AG09319 (cell line): ENCODE results near the gene PSME2.

Source experiments
- DNase-seq: peaks from one replicate; pipeline ENCODE4 v3.0.0-alpha.2; 2010; ENCODE audit warnings: low read depth; ENCODE audit errors: extremely low read depth
- TF ChIP-seq, protein P1 (sequence below): IDR thresholded peaks from 2 replicates; pipeline ENCODE4 v1.5.1; 2011; ENCODE audit warnings: low read depth, mild to moderate bottlenecking, inconsistent platforms, low read length, moderate library complexity

PSME2 gene

DNA sequence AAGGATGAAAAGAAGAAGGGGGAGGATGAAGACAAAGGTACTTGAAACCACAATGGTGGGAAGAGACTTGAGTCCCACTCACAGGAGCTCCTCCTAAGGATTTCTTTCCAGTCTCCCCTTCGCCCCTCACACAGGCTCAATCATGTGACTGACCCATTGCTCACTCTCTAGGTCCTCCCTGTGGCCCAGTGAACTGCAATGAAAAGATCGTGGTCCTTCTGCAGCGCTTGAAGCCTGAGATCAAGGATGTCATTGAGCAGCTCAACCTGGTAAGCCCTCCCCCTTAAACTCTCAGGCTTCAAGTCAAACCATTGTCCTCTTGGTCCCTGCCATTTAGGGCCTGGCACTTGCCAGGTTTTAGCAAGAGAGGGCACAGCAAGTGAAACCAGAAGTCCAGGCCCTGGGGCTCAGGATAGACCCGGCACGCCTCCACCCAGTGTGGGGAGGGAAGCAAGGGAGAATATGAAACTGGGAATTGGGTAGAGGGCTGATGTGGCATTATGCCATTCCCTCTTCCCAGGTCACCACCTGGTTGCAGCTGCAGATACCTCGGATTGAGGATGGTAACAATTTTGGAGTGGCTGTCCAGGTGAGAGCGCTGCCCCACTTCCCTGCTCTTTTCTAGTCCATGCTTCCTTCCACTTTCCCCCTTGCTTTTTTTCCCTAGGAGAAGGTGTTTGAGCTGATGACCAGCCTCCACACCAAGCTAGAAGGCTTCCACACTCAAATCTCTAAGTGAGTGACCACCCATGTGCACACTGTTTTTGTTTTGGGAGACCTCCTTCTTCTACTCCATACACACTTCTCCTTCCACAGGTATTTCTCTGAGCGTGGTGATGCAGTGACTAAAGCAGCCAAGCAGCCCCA, 8.6 kb downstream of the PSME2 start:
- TF ChIP-seq, protein P1, sequence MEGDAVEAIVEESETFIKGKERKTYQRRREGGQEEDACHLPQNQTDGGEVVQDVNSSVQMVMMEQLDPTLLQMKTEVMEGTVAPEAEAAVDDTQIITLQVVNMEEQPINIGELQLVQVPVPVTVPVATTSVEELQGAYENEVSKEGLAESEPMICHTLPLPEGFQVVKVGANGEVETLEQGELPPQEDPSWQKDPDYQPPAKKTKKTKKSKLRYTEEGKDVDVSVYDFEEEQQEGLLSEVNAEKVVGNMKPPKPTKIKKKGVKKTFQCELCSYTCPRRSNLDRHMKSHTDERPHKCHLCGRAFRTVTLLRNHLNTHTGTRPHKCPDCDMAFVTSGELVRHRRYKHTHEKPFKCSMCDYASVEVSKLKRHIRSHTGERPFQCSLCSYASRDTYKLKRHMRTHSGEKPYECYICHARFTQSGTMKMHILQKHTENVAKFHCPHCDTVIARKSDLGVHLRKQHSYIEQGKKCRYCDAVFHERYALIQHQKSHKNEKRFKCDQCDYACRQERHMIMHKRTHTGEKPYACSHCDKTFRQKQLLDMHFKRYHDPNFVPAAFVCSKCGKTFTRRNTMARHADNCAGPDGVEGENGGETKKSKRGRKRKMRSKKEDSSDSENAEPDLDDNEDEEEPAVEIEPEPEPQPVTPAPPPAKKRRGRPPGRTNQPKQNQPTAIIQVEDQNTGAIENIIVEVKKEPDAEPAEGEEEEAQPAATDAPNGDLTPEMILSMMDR, result no peak
- no peak for DNase-seq

DNA sequence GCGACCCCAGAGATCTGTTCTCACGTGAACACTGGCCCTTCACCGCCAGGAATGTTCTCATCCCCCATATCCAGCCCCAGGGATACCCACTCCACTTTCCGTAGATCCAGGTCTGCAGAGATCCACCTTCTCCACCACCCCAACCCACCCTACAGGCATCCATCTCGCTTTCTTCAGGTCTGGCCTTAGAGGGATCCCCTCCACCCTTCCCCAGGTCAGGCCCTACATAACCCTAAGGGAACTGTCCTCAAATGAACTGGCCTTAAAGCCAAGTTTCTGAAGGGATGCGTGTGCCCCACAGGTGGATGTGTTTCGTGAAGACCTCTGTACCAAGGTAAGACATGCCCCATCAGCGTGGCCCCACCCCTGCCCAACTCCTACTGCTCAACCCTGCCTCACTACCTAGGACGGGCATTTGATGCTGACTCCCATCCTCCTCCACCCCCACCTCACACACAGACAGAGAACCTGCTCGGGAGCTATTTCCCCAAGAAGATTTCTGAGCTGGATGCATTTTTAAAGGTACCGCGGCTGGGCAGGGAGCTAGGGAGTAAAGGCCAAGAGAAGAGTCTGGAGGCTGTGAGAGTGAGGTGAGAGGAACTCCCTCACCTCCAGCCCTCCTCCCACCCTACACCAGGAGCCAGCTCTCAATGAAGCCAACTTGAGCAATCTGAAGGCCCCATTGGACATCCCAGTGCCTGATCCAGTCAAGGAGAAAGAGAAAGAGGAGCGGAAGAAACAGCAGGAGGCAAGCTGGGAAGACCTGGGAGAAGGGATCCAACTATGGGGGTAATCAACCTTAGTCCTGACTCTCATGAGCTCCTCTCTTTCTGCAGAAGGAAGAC, 9.5 kb downstream of the PSME2 start:
- TF ChIP-seq, protein P1, result no peak
- no peak for DNase-seq

DNA sequence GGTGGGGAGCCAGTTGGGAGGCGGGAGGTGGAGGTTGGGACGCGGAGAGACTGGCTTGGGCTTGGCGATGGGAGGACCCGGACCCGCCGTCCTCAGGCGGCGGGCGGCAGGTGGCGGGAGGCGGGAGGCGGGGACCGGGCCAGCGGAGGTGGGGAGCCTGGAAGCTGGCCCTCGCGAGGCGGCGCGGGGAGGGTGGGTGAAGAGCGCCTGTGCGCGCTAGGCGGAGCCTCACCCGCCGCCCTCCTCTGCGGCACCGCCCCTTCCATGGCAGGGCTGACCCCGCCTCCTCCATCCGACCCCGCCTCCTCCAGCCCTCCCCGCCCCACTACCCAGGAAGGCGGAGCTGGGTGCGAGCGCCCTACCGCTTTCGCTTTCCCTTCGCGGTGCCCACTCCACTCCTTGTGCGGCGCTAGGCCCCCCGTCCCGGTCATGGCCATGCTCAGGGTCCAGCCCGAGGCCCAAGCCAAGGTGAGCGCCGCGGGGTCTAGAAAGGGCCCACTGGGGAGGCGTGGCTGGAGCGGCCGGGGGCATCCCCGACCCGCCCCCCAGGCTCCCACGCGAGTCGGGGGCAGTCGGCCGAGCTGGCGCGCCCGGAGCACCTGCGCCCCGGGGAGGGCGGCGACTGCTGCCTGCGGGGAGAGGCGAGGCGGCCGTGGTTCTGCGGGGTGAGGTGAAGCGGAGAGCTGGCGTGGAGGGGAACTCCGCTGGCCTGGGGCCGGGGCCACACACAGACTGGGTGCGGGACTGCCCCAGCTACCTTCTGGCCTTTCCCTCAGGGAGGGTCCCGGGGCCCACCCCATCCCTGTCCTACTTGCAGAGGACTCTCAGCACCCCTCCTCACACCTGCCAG, 10.4 kb downstream of the PSME2 start, which contains the start of gene PSME1:
PSME1 (plus strand) TSS at position 361 of the 850 bp plus-strand sequence; CDS start at position 430, 69 bp downstream.
- DNase-seq, result peak; percentile 63
- TF ChIP-seq, protein P1, result no peak

DNA sequence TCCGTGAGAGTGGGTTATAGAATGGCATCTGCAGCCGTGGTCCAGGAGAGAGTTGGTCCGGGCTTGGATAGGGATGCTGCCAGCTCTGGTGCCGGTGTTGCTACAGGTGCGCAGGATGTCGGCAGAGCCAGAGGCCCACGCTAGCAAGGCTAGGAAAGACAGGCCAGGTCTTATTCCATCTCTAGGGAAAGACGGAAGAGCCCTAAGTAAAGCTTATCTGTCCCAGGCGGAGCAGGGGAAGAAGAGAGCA, 10.9 kb downstream of the PSME2 start:
- DNase-seq, result no peak
- TF ChIP-seq, protein P1, result no peak

DNA sequence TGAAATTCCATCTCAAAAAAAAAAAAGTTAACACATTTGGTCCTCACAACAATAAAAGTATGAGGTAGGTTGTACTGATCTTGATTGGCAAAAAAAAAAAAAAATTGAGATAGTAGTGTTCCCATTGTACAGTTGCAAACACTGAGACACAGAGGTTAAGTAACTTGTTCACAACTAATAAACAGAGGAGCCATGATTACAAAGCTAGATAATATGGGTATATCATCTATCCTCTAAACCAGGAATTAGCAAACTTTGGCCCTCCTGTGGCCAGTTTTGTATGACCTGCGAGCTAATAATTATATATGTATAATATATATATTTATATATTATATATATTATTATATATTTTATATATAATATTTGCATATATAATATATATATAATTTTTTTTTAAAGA, 12.7 kb downstream of the PSME2 start:
- DNase-seq, result no peak
- TF ChIP-seq, protein P1, result no peak

DNA sequence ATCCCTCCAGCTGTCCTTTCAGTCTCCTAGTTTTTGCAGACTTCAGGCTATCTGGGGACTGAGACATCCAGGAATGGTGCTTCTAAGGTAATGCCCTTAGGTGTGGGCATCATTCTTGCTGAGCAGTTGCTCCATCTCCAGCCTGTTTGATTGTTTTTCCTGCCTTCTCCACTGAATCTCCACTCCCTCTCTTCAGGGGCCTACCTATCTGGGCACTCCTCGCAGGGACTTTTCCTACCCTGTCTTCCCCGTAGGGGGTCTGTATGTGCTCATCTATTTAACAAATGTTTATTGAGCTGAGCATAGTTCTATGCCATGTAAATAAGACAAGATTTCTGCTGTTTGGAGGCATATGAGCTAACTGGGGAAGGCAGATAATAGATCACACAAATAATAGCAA, 13.4 kb downstream of the PSME2 start:
- DNase-seq, result no peak
- TF ChIP-seq, protein P1, result no peak
